HG03571 (cell line): Measurements from ENCODE around the gene HDAC9.

Experiments
- ATAC-seq: cut with Tn5 transposase; IDR thresholded peaks from one replicate; pipeline ENCODE4 v1.9.1; 2021; ENCODE audit not compliant: unreplicated experiment

Gene HDAC9

GRCh38 chr7:18771834-18772566 is 276.5 kb downstream of the HDAC9 start:
- ATAC-seq = no peak

GRCh38 chr7:18772567-18772965 is 277.0 kb downstream of the HDAC9 start:
- no peak for ATAC-seq

DNA sequence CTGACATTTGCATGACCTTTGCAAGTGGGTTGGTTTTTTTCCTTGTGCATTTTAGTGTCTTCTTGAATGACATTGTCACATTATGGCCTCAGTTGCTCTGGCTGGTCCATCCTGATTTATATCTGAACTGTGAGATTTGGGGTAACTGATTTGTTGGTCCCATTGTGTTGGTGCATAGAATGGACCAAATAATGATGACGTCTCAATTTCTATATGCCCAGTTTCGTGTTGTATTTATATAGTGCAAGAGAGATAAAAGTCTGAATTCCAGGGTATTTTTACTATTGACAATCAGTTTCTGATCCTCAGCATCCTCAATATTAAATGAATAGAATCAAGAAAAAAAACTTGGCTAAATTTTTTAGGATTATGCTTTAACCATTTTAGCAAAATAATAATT is 281.8 kb downstream of the HDAC9 start:
- no peak for ATAC-seq

DNA sequence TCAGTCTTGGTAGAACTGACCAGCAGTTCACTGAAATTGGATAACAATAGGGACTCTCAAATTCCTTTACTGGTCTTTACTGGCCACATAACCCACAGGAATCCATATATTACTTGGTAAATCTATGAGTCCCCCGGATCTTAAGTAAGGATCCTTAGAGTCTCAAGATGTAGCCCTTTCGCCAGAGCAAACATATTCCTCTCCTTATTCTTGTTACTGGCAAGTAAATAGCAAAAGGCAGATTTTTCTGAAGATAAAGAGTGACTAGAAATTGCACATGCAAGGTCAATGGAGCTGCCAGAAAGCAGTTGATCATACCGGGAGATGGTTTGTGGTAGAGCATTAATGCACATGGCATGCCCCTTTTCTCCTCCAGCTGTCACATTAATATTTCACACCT is 283.0 kb downstream of the HDAC9 start:
- no peak for ATAC-seq

DNA sequence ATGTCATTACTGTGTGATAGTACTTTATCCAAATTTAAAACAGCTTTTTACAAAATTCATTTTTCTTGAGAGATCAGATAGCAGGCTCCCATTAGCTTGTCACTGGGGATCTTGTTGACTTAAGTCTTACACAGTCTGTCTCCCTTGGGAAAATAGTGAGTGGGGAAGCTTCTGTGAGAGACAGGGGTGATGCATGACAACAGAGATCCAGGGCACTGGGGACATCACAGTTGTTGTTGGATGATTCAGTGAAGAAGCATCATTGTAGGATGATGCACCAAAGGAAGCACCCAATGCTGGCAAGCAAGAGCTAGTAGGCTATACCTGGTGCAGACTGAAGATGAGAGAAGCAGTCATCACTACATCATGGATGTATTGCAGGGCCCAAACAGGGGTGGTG is 284.7 kb downstream of the HDAC9 start:
- no peak for ATAC-seq

DNA sequence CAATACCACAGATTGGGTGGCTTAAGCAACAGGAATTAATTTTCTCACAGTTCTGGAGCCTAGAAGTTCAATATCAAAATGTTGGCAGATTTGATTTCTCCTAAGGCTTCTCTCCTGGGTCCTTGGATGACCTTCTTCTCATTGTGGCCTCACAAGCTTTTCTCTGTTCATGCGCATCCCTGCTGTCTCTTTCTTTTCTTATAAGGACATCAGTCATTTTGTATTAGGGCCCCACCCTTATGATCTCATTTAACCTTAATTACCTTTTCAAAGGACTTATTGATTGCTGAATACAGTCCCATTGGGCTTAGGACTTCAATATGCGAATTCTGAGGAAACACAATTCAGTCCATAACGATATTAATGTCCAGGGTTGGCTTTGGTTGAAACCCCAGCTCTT is 285.4 kb downstream of the HDAC9 start:
- ATAC-seq = no peak

DNA sequence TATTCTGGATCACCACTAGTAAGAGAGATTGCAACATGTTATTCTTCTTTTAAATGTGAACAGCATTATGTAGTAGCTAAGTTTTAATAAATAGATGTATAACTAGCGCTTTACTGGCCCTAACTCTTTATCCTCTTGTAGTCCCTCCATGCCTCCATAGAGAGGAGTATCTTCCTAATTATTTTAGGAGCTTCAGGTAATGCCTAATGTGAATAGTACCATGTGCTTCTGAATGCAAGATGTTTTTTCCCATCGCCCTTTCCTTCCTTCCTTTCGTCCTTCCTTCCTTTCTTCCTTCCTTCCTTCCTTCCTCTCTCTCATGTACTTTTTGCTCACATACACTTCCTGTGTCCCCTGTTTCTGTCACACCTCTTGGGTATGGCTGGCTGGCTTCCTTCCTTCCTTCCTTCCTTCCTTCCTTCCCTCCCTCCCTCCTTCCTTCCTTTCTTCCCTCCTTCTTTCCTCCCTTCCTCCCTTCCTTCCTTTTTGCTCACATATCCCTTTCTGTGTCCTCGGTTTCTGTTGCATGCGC is 290.7 kb downstream of the HDAC9 start:
- ATAC-seq = no peak

- ATAC-seq = no peak
These were observed 291.2 kb downstream of the HDAC9 start for GRCh38 chr7:18786796-18787195.

DNA sequence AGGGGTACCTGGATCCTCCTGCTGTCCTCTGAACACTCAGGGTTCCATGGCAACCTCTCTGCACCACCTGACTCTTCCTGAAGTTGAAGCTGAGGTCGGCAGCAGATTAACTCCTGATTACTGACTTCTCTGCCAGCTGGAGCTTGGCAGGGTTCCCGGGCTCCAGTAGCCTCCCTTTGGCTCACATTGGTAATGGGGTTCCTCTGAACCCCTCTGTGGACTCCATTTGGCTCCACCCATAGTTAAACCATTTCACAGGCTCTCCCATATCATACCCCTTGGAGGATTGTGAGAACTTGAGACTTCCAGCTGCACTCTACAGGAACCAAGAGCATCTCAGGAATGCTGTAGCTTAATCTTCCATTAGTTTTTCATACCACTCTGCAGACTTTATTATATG is 292.5 kb downstream of the HDAC9 start:
- ATAC-seq = no peak

- no peak for ATAC-seq
These were observed 297.5 kb downstream of the HDAC9 start for GRCh38 chr7:18792871-18793595.

- ATAC-seq = no peak
These were observed 300.7 kb downstream of the HDAC9 start for GRCh38 chr7:18796216-18796615.

DNA sequence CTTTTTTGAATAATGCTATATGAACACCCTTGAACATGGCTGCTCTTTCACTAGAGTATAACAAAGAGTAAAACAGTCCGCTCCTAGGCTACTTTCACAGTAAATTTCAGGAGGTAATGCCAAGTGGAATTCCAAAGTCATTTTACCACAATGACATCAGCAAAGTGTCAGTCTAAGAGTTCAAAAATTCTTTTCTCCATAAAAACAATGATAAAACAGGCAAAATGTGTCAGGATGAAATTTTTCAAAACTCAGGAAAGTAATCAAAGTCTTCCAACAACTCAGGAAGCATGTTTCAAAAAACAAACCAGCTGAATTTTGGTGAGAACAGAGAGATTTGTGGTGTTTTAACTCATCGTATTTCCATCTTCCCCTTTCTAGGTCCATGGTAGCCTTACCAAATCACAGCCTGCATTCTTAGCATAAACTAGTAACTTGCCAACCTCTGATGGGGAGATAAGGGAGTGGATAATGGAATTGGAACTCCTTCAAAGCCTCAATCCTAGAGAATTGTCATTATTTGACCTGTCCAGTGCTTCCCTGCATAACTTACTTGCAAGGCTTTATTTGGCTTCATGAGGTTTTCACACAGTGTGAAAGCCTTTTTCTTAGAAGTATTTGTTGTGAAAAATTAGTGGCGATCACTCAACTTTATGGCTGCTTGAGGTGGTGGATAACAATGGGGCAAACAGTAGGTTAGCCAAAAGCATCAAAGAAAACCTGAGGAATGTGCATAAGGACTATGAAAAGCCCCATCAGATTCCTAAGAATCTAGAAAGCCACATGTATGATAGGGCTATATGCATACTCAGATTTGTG is 302.7 kb downstream of the HDAC9 start:
- no peak for ATAC-seq

- no peak for ATAC-seq
These were observed 304.4 kb downstream of the HDAC9 start for GRCh38 chr7:18799899-18800298.

DNA sequence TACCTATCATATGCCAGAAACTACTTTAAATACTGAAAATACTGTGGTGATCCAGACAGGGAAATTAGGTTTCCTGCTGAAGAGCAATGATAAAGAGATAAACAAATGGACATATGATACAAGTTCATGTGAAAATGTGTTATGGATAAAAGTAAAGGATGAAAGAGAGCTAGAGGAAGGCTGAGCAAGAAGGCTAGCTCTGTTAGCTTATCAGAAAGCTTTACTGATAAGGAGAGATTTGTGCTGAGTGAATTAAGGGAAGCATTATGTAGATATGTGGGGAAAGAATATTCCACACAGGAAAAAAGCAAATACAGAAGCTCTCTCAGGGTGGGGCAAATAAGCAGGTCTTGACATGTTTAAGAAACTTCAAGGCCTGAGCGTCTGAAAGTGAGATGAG is 308.4 kb downstream of the HDAC9 start:
- no peak for ATAC-seq

GRCh38 chr7:18806177-18806576 is 310.6 kb downstream of the HDAC9 start:
- ATAC-seq = no peak

- no peak for ATAC-seq
These were observed 312.5 kb downstream of the HDAC9 start for GRCh38 chr7:18808026-18808425.

DNA sequence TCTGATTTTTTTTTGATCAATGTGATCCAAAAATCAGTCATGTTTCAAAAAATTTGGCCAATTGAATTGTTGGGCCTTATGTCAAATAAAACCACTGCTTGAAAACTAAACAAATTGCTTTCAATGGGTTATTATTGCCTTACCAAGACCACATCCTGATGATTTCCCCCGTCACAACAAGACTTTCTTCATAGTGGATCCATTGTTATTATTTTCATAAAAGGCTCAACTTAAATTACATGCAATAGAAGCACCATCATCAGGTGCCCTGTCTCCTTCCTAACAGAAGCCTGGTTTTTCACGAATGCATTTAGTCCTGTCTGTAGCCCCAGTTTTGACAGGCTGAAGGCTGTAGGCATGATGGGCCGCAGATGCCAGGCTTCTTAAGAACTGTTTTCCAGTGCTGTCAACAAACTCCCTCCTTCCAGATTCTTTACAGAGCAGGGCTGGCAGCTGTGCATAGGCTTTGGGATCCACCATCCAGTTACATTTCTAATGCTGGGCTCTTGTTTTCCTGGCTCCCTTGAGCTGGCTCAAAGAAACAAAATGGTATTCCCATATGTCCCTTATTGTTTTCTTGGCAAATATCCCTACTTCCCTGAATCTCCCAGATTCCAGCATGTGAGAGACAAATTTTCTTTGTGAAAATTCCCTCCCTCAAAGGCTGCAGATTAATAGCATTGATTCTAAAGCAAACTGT is 319.9 kb downstream of the HDAC9 start:
- no peak for ATAC-seq

DNA sequence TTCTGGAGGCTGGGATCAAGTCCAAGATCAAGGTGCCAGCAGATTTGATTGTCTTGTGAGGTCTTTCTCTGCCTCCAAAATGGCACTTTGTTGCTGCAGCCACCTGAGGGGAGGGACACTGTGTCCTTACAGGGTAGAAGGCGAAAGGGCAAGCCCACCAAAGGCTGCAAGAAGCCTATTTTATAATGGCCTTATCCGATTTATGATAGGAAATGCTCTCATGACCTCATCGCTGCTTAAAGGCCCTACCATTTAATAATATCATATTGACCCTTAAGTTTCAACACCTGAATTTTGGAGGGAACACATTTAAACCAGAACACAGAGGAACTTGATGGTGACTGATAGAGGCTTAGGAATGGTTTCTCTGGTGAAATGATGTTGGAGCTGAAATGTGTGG is 325.4 kb downstream of the HDAC9 start:
- ATAC-seq = no peak

DNA sequence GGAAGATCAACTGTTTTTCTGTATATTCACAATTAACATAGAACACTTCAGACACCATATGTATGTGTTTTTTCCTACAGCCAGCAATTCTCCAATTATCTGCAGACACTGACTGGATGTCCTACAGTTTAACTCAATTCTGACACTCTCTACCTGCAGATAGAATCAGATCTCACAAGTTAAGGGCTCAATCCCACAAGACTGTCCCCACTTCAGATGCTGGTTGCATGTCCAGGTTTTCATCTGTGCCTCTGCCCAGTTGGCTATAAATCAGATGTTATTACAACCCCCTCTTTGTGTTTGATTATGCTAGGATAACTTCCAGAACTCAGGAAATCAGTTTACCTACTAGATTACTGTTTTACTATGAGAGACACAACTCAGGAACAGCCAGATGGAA is 326.0 kb downstream of the HDAC9 start:
- ATAC-seq = no peak

GRCh38 chr7:18824157-18824556 is 328.6 kb downstream of the HDAC9 start:
- no peak for ATAC-seq
